Endodermal cell (in vitro differentiated cells): ENCODE results near the gene OPRPN. TPM values are rescaled to one million over a fixed set of nuclear protein-coding genes. Genes with fewer than 3 reads are reported as not detected.

ENCODE experiments used
- DNase-seq: peaks from one replicate; pipeline ENCODE4 v3.0.0-alpha.2; 2017
- H3K27ac ChIP-seq: 2 replicates; pipeline ENCODE4 v1.5.1; 2013; ENCODE audit warnings: mild to moderate bottlenecking, low read depth, low read length, moderate library complexity
- H3K27me3 ChIP-seq: 2 replicates; pipeline ENCODE4 v1.6.1; 2013; ENCODE audit warnings: mild to moderate bottlenecking, low read length, moderate library complexity; ENCODE audit not compliant: insufficient read depth, control insufficient read depth, poor library complexity, severe bottlenecking
- H3K36me3 ChIP-seq: 2 replicates; pipeline ENCODE4 v1.7.0; 2013; ENCODE audit warnings: mild to moderate bottlenecking, low read length, moderate library complexity; ENCODE audit not compliant: control insufficient read depth, insufficient read depth
- H3K4me1 ChIP-seq: one replicate; pipeline ENCODE4 v1.7.0; 2013; ENCODE audit warnings: low read length; ENCODE audit not compliant: control insufficient read depth, insufficient read depth
- H3K4me3 ChIP-seq: 2 replicates; pipeline ENCODE4 v1.5.1; 2013; ENCODE audit warnings: mild to moderate bottlenecking, low read length, moderate library complexity
- H3K9ac ChIP-seq: 2 replicates; pipeline ENCODE4 v1.6.1; 2013; ENCODE audit warnings: mild to moderate bottlenecking, low read length, moderate library complexity; ENCODE audit not compliant: poor library complexity, severe bottlenecking; ENCODE audit errors: extremely low read depth
- H3K9me3 ChIP-seq: 2 replicates; pipeline ENCODE4 v1.6.1; 2013; ENCODE audit warnings: mild to moderate bottlenecking, low read length, moderate library complexity; ENCODE audit not compliant: control insufficient read depth
- H3K27ac Mint-ChIP-seq: 2 replicates; pipeline ENCODE4 v1.8.0; 2020; ENCODE audit warnings: mixed read lengths
- H3K27me3 Mint-ChIP-seq: 2 replicates; pipeline ENCODE4 v1.8.0; 2021; ENCODE audit warnings: mild to moderate bottlenecking, mixed read lengths; ENCODE audit not compliant: insufficient read depth
- H3K36me3 Mint-ChIP-seq: 2 replicates; pipeline ENCODE4 v1.8.0; 2020; ENCODE audit warnings: low read depth, mixed read lengths
- H3K4me1 Mint-ChIP-seq: 2 replicates; pipeline ENCODE4 v1.8.0; 2020; ENCODE audit warnings: mixed read lengths
- H3K4me3 Mint-ChIP-seq: 2 replicates; pipeline ENCODE4 v1.8.0; 2020; ENCODE audit warnings: mild to moderate bottlenecking, moderate library complexity, mixed read lengths
- H3K9me3 Mint-ChIP-seq: 2 replicates; pipeline ENCODE4 v1.8.0; 2020; ENCODE audit warnings: mild to moderate bottlenecking, mixed read lengths
- WGBS, 2 experiments: methylation state at CpG; one replicate each; pipeline versions ENCODE4 v1.1.5 to v1.1.7; 2013; ENCODE audit warnings: missing lambda C conversion rate in 2 of 2, mixed read lengths in 1 of 2; ENCODE audit not compliant: insufficient coverage in 1 of 2, insufficient read length in 1 of 2; 5-methylcytosine and 5-hydroxymethylcytosine counted together
- total RNA-seq, 2 donors: library from RNA; stranded (reverse); fragmentation: NEBNext Ultra II Directional in 1 of 2; extraction: Animal tissue kit (Norgen Biotek cat#: 25700) in 1 of 2; gene quantifications; 2 replicates in 1 of 2; 3 replicates in 1 of 2; pipeline ENCODE4 v1.2.1, GENCODE V29; 2021
- TF ChIP-seq, protein P1 (sequence below): fragments of 200-600 bp; sonication (generic); conservative IDR thresholded peaks from 2 replicates; pipeline ENCODE4 v1.5.0; 2021; ENCODE audit warnings: antibody characterized with exemption, mild to moderate bottlenecking

OPRPN gene
- total RNA-seq, 2 donors from 2014 or later: not detected

DNA sequence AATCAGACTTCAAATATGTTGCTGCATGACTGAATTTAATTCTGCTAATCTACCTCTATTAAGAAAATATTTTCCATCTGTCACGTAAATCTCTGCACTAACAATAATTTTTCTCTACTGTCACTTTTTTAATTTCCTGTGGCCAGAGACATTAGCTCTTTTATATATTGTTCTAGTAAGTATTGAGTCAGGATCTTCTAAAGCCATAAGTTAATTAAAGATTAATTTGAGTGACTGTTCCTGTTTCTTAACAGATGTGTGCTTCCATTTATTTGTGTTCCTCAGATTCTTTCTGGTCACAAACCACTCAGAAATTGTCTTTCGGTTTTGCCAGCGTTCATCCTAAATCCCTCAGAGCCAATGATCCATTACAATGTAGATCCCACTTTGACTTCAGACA is 17.2 kb upstream of the OPRPN start:
- no peaks in the 10 kb centered on the region for H3K36me3 Mint-ChIP-seq
- 78 to 83% methylated on average over 1 to 3 of the region's 3 CpGs for WGBS, 2 experiments
- H3K27me3 ChIP-seq: no peaks in the 10 kb centered on the region
- no peak overlapping the region for H3K27ac ChIP-seq
- H3K9me3 ChIP-seq: no peaks in the 10 kb centered on the region
- no peak overlapping the region for H3K4me3 ChIP-seq
- no peaks in the 10 kb centered on the region for H3K4me1 Mint-ChIP-seq
- no peaks in the 10 kb centered on the region for H3K4me1 ChIP-seq
- H3K4me3 Mint-ChIP-seq: no peak overlapping the region
- no peak overlapping the region for H3K9ac ChIP-seq
- H3K36me3 ChIP-seq: no peaks in the 10 kb centered on the region
- TF ChIP-seq, protein P1, sequence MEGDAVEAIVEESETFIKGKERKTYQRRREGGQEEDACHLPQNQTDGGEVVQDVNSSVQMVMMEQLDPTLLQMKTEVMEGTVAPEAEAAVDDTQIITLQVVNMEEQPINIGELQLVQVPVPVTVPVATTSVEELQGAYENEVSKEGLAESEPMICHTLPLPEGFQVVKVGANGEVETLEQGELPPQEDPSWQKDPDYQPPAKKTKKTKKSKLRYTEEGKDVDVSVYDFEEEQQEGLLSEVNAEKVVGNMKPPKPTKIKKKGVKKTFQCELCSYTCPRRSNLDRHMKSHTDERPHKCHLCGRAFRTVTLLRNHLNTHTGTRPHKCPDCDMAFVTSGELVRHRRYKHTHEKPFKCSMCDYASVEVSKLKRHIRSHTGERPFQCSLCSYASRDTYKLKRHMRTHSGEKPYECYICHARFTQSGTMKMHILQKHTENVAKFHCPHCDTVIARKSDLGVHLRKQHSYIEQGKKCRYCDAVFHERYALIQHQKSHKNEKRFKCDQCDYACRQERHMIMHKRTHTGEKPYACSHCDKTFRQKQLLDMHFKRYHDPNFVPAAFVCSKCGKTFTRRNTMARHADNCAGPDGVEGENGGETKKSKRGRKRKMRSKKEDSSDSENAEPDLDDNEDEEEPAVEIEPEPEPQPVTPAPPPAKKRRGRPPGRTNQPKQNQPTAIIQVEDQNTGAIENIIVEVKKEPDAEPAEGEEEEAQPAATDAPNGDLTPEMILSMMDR: no peak
- no peak for DNase-seq
- no peaks in the 10 kb centered on the region for H3K9me3 Mint-ChIP-seq
- H3K27me3 Mint-ChIP-seq: no peaks in the 10 kb centered on the region
- H3K27ac Mint-ChIP-seq: no peak overlapping the region

DNA sequence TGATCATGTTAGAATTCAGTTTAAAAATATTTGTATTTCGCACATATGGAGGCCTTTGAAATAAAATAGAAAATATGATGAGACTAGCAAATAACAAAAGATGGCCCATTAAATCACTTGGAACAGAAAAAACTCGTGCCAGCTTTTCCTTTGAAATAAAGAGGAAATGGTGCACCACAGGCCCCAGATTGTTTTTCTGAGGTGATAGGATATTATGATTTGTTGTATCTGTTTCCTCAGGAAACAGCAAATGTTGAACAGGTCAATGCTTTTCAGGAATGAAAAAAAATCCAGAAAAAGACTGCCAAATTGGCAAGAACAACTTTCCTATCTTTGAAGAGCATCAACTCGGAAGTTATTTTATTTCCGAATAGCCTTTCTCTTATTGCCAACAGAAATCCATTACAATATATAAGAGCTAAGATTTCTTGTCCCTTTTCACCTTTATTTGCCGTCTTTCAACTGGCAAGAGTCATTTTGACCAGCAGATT is 15.0 kb upstream of the OPRPN start, which contains the start of gene SMR3B:
SMR3B (plus strand) TSS at position 441 of the 491 bp plus-strand sequence. CDS start 1,380 bp downstream, outside the sequence.
- Histone ChIP-seq H3K4me3 (no peak within 1 kb of the TSS), H3K4me1 (no peaks in the 10 kb centered on the region), H3K27me3 (no peaks in the 10 kb centered on the region), H3K9me3 (no peaks in the 10 kb centered on the region), H3K36me3 (no peaks in the 10 kb centered on the region), H3K9ac (no peak within 1 kb of the TSS), H3K27ac (no peak within 1 kb of the TSS)
- H3K4me1 Mint-ChIP-seq: no peaks in the 10 kb centered on the region
- H3K27ac Mint-ChIP-seq: no peak within 1 kb of the TSS
- no peaks in the 10 kb centered on the region for H3K9me3 Mint-ChIP-seq
- H3K27me3 Mint-ChIP-seq: no peaks in the 10 kb centered on the region
- TF ChIP-seq, protein P1: no peak
- H3K4me3 Mint-ChIP-seq: no peak within 1 kb of the TSS
- WGBS, 2 experiments: 93 to 100% methylated on average over 4 to 5 of the region's 5 CpGs
- H3K36me3 Mint-ChIP-seq: no peaks in the 10 kb centered on the region
- DNase-seq: no peak

DNA sequence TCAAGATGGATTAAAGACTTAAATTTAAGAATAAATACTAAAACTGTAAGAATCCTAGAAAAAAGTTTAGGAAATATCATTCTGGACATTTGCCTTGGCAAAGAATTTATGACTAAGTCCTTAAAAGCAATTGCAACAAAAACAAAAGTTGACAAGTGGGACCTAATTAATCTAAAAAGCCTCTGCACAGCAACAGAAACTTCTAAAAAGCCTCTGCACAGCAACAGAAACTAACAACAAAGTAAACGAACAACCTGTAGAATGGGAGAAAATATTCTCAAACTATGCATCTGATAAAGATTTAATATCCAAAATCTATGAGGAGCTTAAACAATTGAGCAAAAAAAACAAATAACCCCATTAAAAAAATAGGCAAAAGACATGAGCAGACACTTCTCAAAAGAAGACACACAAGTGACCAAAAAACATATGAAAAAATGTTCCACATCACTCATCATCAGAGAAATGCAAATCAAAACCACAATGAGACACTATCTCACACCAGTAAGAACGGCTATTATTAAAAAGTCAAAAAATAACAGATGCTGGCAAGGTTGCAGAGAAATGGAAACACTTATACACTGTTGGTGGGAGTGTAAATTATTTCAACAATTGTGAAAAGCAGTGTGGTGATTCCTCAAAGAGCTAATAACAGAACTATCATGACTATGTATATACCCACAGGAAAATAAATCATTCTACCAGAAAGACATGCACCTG is 5.5 kb upstream of the OPRPN start:
- Histone ChIP-seq H3K27me3 (no peaks in the 10 kb centered on the region), H3K4me1 (no peaks in the 10 kb centered on the region), H3K27ac (no peak overlapping the region), H3K4me3 (no peak overlapping the region), H3K36me3 (no peaks in the 10 kb centered on the region), H3K9ac (no peak overlapping the region), H3K9me3 (no peaks in the 10 kb centered on the region)
- Mint-ChIP-seq H3K27ac (no peak overlapping the region), H3K4me1 (no peaks in the 10 kb centered on the region), H3K36me3 (no peaks in the 10 kb centered on the region), H3K27me3 (peaks cover 4% of the 10 kb centered on the region), H3K9me3 (no peaks in the 10 kb centered on the region), H3K4me3 (no peak overlapping the region)
- DNase-seq: no peak
- 92% methylated on average over 1 of the region's 2 CpGs; no CpG with 5 or more reads in 1 of the 2 experiments for WGBS, 2 experiments
- TF ChIP-seq, protein P1: no peak
